HG02588 (cell line): ENCODE measurements around the gene DOCK2.
"Not testable (repeated sequence)": the region's sequence is repeated elsewhere in the genome, so short reads cannot be mapped to it uniquely, and the experiment has no call there.

Experiments used
- ATAC-seq: cut with Tn5 transposase; IDR thresholded peaks from one replicate; pipeline ENCODE4 v1.9.1; 2021; ENCODE audit warnings: mild to moderate bottlenecking, moderate library complexity; ENCODE audit not compliant: unreplicated experiment

DOCK2 gene

GRCh38 chr5:169712428-169712827 lies 75.4 kb downstream of the DOCK2 start:
- no peak for ATAC-seq

- no peak for ATAC-seq
These were observed 79.2 kb downstream of the DOCK2 start for GRCh38 chr5:169716287-169716686.

GRCh38 chr5:169717288-169717687 lies 80.2 kb downstream of the DOCK2 start:
- no peak for ATAC-seq

- peak; percentile 73 for ATAC-seq
These were observed 82.6 kb downstream of the DOCK2 start for GRCh38 chr5:169719360-169720314.

- no peak for ATAC-seq
These were observed 84.7 kb downstream of the DOCK2 start for GRCh38 chr5:169721771-169722170.

GRCh38 chr5:169723103-169723831 lies 86.2 kb downstream of the DOCK2 start:
- ATAC-seq: no peak

GRCh38 chr5:169724303-169725087 lies 87.4 kb downstream of the DOCK2 start:
- no peak for ATAC-seq

GRCh38 chr5:169725665-169726064 lies 88.6 kb downstream of the DOCK2 start:
- ATAC-seq: not testable (repeated sequence)

- no peak for ATAC-seq
These were observed 91.3 kb downstream of the DOCK2 start for GRCh38 chr5:169728418-169728817.

- no peak for ATAC-seq
These were observed 94.1 kb downstream of the DOCK2 start for GRCh38 chr5:169731221-169731620.

- ATAC-seq: no peak
These were observed 95.8 kb downstream of the DOCK2 start for GRCh38 chr5:169732841-169733240.

- no peak for ATAC-seq
These were observed 98.8 kb downstream of the DOCK2 start for GRCh38 chr5:169735913-169736312.

- ATAC-seq: no peak
These were observed 99.6 kb downstream of the DOCK2 start for GRCh38 chr5:169736653-169737052.

GRCh38 chr5:169740435-169740834 lies 103.4 kb downstream of the DOCK2 start:
- ATAC-seq: no peak

- ATAC-seq: no peak
These were observed 105.8 kb downstream of the DOCK2 start for GRCh38 chr5:169742771-169743296.

- no peak for ATAC-seq
These were observed 107.3 kb downstream of the DOCK2 start for GRCh38 chr5:169744336-169744735.

- ATAC-seq: no peak
These were observed 108.5 kb downstream of the DOCK2 start for GRCh38 chr5:169745441-169746146.

GRCh38 chr5:169746147-169746694 lies 109.1 kb downstream of the DOCK2 start:
- peak; percentile 54 for ATAC-seq

- no peak for ATAC-seq
These were observed 111.1 kb downstream of the DOCK2 start for GRCh38 chr5:169748174-169748573.

GRCh38 chr5:169749295-169749694 lies 112.2 kb downstream of the DOCK2 start:
- no peak for ATAC-seq
